ENCODE data around the gene SCYGR3. TPM values are rescaled to one million over a fixed set of nuclear protein-coding genes. Genes with fewer than 3 reads are reported as not detected.

SCYGR3 gene
- total and polyA plus RNA-seq, 2 of the 13 experiments (the other 11 are each of a cell fraction or from before 2014, with no cell fraction given) = not detected

DNA sequence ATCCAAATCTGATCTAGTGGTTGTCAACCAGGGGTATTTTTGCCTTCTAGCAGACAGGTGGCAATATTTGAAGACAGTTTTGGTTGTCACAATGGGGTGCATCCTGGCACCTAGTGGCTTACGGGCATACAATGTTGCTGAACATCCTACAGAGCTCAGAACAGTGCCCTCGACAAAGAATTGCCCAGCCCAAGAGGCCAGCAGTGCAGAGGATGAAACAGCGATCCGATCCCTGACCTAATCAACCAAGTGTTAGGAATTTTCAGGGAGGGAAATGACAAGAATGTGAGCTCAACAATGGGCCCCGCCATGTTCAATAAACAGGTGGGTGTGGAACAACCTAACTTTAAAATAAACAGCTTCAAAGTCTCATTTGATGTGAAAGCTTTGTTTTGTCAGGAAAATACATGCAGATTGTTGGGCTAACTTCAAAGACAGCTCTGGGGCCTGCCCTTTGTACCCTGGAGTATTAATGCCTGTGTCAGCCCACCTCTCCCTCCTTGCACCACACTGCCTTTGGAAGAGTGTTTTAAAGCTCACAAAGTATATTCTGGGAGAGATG lies 29.4 kb upstream of the SCYGR3 start (continued):
- TF ChIP-seq RERE (CRISPR knock-in tag; IDR thresholded peaks at IDR 0.05; ENCODE audit: low read depth) = peak; percentile 77; the same call in 1 of the 2 replicates
- TF ChIP-seq, protein P1, sequence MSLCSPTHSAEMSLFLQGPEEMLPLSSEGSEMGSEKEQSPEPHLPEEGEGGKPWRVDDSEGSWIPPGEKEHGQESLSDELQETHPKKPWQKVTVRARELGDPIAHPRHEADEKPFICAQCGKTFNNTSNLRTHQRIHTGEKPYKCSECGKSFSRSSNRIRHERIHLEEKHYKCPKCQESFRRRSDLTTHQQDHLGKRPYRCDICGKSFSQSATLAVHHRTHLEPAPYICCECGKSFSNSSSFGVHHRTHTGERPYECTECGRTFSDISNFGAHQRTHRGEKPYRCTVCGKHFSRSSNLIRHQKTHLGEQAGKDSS (CRISPR knock-in tag; IDR thresholded peaks at IDR 0.05; ENCODE audit: borderline replicate concordance, low read depth) = 0 out of 2 replicates have a peak, but pooled peaks have one; percentile 36
- TF ChIP-seq, protein P2, sequence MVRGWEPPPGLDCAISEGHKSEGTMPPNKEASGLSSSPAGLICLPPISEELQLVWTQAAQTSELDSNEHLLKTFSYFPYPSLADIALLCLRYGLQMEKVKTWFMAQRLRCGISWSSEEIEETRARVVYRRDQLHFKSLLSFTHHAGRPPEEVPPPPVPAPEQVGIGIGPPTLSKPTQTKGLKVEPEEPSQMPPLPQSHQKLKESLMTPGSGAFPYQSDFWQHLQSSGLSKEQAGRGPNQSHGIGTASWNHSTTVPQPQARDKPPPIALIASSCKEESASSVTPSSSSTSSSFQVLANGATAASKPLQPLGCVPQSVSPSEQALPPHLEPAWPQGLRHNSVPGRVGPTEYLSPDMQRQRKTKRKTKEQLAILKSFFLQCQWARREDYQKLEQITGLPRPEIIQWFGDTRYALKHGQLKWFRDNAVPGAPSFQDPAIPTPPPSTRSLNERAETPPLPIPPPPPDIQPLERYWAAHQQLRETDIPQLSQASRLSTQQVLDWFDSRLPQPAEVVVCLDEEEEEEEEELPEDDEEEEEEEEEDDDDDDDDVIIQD (CRISPR knock-in tag; IDR thresholded peaks at IDR 0.05; ENCODE audit: low read depth) = peak; percentile 67; the same call in 1 of the 2 replicates
- TF ChIP-seq, protein P3, sequence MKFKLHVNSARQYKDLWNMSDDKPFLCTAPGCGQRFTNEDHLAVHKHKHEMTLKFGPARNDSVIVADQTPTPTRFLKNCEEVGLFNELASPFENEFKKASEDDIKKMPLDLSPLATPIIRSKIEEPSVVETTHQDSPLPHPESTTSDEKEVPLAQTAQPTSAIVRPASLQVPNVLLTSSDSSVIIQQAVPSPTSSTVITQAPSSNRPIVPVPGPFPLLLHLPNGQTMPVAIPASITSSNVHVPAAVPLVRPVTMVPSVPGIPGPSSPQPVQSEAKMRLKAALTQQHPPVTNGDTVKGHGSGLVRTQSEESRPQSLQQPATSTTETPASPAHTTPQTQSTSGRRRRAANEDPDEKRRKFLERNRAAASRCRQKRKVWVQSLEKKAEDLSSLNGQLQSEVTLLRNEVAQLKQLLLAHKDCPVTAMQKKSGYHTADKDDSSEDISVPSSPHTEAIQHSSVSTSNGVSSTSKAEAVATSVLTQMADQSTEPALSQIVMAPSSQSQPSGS (CRISPR knock-in tag; IDR thresholded peaks at IDR 0.05) = peak; percentile 34; the same call in 1 of the 2 replicates
- peak; percentile 98 for TF ChIP-seq ARID5B (CRISPR knock-in tag; IDR thresholded peaks at IDR 0.05)
- no peak for TF ChIP-seq WIZ (CRISPR knock-in tag; IDR thresholded peaks at IDR 0.05)
- TF ChIP-seq KDM2A (CRISPR knock-in tag; IDR thresholded peaks at IDR 0.05; ENCODE audit: borderline replicate concordance, low read depth) = peak; percentile 38; the same call in 1 of the 2 replicates
- TF ChIP-seq ZNF431 (CRISPR knock-in tag; IDR thresholded peaks at IDR 0.05; ENCODE audit: borderline replicate concordance, low read depth) = peak; percentile 44; the same call in 1 of the 2 replicates
- peak; percentile 22; the same call in 1 of the 2 replicates for TF ChIP-seq ZNF768 (CRISPR knock-in tag; IDR thresholded peaks at IDR 0.05)
- no peak for TF ChIP-seq ZNF660 (CRISPR knock-in tag; IDR thresholded peaks at IDR 0.05; ENCODE audit: borderline replicate concordance, low read depth)
- TF ChIP-seq PCBP2 (optimal IDR thresholded peaks at IDR 0.05; ENCODE audit: low read depth, low read length, poor library complexity, severe bottlenecking) = no peak
- TF ChIP-seq NFKBIZ (CRISPR knock-in tag; IDR thresholded peaks at IDR 0.05) = peak; percentile 73; the same call in 1 of the 2 replicates
- TF ChIP-seq NR2F1 (CRISPR knock-in tag; IDR thresholded peaks at IDR 0.05) = peak in 1 of 2 experiments; percentile 69; a peak in 2 of 4 replicates
- peak; percentile 84; the same call in 1 of the 2 replicates for TF ChIP-seq ZFP1 (CRISPR knock-in tag; IDR thresholded peaks at IDR 0.05)
